GM12801 (cell line): ENCODE measurements around the gene USP20.

Experiments
- CTCF ChIP-seq: IDR thresholded peaks from one replicate; pipeline ENCODE4 v1.5.1; 2011; ENCODE audit warnings: control low read depth; ENCODE audit not compliant: insufficient read length; ENCODE audit errors: extremely low read depth

Gene USP20

DNA sequence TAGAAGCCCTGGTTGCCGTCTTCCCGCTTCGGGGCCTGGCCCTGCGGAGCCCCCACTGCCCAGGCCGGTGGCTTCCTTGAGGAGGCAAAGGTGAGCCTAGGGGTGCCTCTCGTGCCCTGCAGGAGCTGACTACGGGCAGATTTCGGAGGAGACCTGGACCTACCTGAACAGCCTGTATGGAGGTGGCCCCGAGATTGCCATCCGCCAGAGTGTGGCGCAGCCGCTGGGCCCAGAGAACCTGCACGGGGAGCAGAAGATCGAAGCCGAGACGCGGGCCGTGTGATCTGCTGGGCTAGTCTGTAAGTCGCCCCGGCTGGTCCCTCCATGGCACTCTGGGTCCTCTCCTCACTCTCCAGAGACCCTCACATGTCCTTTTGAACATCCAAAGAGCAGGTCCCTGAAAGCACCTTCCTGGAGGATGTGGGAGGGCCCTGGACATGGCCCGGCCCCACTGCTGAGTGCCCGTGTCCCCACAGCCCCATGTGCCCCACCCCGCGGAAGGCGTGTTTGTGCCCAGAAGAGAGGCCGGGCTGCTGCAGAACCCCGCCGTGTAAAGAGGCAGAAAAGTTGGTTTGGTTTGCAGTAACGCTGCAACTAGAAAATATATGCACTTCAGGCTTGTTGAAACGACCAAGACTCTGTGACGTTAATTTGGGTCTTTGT is 44.9 kb downstream of the USP20 start:
- TF ChIP-seq CTCF: no peak

DNA sequence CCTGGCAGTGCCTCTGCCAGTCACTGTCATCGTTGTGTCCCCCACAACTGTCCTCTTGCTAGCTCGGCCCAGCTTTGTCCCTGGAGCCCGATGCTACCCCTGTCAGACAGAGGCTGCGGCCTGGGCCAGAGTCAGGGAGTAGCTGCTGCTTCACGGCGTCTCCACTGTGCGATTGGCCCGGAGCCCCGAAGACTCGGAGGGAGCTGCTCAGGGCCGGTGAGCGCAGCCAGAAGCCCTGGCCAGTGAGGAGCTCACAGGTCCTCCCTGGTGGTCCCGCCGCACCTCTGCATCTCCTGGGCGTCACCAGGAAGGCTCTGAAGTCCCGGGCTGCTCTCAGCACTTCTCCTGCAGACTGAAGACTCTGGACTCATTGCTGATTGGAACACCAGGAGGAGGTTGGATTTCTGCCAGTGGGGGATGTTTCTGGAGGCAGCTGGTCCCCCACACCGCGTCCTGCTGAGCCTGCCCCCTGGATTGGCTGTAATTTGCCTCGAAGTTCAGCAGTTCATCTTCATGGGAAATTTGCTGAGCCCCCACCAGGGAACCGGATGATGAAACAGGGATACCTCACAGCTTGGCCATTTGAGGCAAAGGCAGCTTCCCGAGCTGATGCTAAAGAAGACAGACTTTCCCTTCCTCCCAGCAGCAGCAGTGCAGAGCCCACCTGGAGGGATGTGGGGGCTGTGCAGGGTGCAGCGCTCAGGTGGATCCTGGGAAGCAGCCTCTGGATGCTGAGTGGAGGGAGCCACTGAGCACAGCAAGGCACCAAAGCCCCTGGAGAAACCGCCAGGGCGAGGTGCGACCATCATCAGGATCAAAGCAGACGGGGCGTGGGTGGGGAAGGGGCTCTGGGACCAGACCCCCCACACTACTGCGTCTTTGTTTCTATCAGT is 45.6 kb downstream of the USP20 start:
- TF ChIP-seq CTCF: no peak

DNA sequence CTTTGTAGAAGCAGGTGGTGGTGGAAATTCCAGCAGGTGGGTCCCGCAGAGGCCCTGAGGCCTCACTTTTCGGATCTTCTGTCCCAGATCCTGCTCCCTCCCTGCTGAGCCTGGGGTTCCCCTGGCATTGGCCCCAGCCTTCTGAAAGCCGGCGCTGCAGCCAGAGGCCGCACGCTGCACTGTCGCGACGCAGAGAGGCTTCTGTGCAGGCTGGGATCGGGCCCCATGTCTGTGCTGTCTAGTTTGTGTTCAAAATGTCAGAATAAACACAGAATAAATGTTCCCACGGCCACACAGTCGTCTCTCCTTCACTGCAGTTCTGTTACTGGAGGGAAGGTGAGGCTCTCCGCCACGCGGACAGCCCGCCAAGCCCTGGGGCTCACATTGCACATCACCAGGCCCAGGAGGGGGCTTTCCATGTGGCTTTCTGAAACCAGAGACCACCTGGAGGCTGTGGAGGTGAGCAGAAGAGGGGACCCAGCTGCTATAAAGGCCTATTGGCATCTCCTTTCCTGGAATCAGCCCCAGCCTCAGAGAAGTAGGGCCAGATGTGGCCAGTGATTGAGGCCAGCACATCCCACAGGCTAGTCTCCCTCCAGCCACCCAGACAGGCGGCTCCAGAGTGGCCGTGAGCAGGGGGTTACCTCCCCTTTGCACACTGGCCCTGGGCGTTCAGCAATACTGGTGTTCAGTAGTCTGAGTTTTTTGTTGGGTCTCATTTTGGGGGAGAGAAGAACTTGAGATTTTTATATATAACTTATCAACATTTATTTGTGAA is 46.5 kb downstream of the USP20 start:
- TF ChIP-seq CTCF: no peak

DNA sequence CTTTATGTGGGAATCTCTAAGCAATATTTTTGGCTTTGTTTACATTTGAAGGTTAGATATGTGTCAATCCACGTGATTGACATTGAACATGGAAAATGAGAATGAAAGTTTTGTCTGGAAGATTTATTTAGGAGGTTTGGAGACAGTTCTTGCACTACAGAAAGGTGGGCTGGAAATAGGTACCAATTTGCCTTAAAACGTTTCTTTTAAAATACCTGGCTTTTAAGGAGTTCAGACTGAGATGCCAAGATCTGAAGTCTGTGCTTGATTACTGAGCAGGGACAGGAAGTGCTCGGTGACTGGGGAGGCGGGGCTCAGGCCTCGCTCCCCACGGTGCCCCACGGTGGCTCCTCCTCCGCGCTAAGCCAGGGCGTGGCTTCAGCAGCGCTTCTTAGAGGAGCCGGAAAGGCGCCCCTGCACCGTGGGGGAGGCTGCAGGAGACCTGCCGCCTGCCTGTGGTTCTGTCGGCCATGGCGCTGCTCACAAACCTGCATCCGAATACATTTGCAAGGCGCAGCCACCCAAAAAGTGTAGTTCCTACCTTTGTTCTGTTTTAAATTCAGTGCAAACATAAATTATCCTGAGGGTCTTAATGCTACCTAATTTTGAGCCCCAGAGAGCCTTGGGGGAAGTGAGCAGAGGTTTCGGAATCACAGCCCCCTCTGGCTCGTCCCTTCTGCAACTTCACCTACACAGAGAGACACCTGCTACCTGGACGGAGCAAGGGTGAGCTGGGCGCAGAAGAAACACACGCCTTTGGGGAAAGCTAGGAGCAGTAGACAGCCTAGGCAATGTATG is 49.2 kb downstream of the USP20 start:
- no peak for TF ChIP-seq CTCF

DNA sequence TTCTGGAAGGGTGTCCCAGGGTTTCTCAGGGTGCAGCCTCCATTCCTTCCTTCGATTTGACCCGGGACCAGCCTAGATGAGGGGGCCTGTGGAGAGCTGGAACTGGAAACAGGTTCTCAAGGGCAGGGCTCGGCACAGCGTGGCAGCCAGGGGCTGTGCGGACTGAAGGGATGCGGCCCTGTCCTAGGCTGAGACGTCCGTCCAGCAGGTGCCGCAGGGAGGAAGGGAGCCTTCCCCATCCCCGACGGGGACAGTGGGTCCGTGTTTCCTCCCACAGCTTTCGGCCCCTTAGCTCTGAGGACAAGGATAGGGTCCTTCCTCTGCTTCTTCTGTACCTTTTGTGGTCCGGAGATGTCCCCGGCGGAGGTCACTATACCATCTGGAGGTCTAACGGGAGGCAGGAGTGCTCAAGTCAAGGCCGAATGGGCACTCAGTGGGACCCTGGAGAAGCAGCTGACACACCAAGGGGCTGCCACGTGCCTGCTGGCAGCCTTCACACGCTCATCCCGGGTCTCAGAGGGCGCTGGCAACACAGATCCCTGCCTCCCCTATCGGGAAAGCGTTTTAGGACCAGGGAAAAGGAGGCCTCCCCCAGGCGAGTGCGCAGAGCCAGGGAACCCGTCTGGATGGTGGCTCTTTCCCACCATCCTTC is 49.9 kb downstream of the USP20 start:
- TF ChIP-seq CTCF: no peak

DNA sequence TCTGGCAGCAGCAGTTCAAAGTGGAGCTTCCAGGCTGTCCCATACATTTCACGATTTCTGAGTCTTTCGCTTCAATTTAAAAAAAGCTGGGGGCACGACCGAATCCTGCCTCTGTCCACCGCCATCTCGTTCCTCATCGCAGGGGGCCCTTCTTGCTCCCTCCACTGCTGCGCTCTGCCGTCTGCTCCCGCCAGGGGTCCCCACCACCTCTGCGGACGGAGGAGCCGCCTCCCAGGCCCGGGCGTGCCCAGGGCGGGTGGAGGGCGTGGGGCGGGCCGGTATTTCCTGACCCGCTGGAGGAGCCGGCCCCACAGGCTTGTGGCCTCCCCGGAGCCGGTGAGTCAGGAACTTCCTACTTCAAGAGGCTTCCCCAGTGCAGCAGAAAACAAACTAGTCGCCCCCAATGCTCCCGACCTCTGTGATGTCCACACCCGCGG is 50.4 kb downstream of the USP20 start:
- no peak for TF ChIP-seq CTCF
